ENCODE measurements around the gene PTPN3.
A peak's percentile ranks its signal among the peaks of the same experiment; 100 is the strongest.

DNA sequence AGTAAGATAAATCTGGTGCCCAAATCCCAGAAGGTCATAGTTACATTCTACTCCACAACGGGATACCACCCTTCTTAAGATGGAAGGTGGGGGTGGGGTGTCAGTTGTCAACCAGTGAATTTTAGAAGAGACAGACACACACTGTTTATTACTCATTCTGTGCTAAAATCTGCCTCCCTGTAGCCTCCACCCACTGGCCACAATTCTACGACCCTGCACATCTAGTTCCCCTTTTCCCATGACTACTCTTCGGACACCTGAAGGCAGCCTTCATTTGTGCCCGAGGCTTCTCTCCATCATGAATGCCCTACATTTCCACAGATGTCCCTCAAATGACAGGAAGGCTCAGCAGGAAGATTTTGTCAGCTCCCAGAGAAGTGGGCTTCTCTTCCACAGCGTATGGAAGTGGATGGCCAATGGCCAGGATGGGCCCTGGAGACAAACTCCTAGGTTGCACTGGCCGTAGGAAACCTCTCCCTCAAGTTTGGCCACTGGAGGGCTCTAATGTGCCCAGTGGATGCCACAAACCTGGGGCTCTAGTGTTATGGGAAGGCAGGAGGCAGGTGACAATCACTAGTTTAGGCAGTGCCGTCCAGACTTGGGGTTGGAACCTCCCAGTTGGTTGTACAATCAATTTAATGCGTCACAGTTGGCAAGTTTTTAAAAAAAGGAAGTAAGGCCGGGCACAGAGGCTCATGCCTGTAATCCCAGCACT is 46.6 kb downstream of the PTPN3 start:
- TF ChIP-seq, protein P1, sequence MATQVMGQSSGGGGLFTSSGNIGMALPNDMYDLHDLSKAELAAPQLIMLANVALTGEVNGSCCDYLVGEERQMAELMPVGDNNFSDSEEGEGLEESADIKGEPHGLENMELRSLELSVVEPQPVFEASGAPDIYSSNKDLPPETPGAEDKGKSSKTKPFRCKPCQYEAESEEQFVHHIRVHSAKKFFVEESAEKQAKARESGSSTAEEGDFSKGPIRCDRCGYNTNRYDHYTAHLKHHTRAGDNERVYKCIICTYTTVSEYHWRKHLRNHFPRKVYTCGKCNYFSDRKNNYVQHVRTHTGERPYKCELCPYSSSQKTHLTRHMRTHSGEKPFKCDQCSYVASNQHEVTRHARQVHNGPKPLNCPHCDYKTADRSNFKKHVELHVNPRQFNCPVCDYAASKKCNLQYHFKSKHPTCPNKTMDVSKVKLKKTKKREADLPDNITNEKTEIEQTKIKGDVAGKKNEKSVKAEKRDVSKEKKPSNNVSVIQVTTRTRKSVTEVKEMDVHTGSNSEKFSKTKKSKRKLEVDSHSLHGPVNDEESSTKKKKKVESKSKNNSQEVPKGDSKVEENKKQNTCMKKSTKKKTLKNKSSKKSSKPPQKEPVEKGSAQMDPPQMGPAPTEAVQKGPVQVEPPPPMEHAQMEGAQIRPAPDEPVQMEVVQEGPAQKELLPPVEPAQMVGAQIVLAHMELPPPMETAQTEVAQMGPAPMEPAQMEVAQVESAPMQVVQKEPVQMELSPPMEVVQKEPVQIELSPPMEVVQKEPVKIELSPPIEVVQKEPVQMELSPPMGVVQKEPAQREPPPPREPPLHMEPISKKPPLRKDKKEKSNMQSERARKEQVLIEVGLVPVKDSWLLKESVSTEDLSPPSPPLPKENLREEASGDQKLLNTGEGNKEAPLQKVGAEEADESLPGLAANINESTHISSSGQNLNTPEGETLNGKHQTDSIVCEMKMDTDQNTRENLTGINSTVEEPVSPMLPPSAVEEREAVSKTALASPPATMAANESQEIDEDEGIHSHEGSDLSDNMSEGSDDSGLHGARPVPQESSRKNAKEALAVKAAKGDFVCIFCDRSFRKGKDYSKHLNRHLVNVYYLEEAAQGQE (IDR thresholded peaks at IDR 0.05), result no peak
- TF ChIP-seq, protein P2, sequence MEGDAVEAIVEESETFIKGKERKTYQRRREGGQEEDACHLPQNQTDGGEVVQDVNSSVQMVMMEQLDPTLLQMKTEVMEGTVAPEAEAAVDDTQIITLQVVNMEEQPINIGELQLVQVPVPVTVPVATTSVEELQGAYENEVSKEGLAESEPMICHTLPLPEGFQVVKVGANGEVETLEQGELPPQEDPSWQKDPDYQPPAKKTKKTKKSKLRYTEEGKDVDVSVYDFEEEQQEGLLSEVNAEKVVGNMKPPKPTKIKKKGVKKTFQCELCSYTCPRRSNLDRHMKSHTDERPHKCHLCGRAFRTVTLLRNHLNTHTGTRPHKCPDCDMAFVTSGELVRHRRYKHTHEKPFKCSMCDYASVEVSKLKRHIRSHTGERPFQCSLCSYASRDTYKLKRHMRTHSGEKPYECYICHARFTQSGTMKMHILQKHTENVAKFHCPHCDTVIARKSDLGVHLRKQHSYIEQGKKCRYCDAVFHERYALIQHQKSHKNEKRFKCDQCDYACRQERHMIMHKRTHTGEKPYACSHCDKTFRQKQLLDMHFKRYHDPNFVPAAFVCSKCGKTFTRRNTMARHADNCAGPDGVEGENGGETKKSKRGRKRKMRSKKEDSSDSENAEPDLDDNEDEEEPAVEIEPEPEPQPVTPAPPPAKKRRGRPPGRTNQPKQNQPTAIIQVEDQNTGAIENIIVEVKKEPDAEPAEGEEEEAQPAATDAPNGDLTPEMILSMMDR (IDR thresholded peaks at IDR 0.05; ENCODE audit: low read depth, low read length, missing input control), result peak; percentile 24
